Activated gamma-delta T cell treated with anti-CD3 and anti-CD28 coated beads, Interleukin-2, amount 50 U/mL, for 16 hours (primary cell): ENCODE results near the gene WDR33.

Experiments used
- DNase-seq: peaks from one replicate; pipeline ENCODE4 v3.0.0-alpha.2; 2020; ENCODE audit warnings: low read depth

WDR33 gene

GRCh38 chr2:127654838-127655175 is 156.2 kb downstream of the WDR33 start:
- no peak for DNase-seq

- no peak for DNase-seq
Measured at GRCh38 chr2:127654084-127654837, 156.7 kb downstream of the WDR33 start.

GRCh38 chr2:127653421-127654083 is 157.4 kb downstream of the WDR33 start:
- DNase-seq: no peak

GRCh38 chr2:127652786-127653357 is 158.1 kb downstream of the WDR33 start:
- DNase-seq: no peak

- no peak for DNase-seq
Measured at GRCh38 chr2:127651971-127652550, 158.9 kb downstream of the WDR33 start.

- no peak for DNase-seq
Measured at GRCh38 chr2:127651381-127651809, 159.6 kb downstream of the WDR33 start.
